Glutamatergic neuron (in vitro differentiated cells): ENCODE results near the gene UST. TPM values are rescaled to one million over a fixed set of nuclear protein-coding genes. Genes with fewer than 3 reads are reported as not detected.

Experiments used
- DNase-seq: peaks from one replicate; pipeline ENCODE4 v3.0.0; 2022
- H3K27ac Mint-ChIP-seq: one replicate; pipeline ENCODE4 v1.8.0; 2020; ENCODE audit warnings: mild to moderate bottlenecking, mixed read lengths, inconsistent platforms; ENCODE audit not compliant: unreplicated experiment
- H3K27me3 Mint-ChIP-seq: one replicate; pipeline ENCODE4 v1.8.0; 2020; ENCODE audit warnings: mild to moderate bottlenecking, moderate library complexity, mixed read lengths, inconsistent platforms; ENCODE audit not compliant: unreplicated experiment
- H3K36me3 Mint-ChIP-seq: one replicate; pipeline ENCODE4 v1.8.0; 2020; ENCODE audit warnings: mild to moderate bottlenecking, mixed read lengths, inconsistent platforms; ENCODE audit not compliant: unreplicated experiment
- H3K4me1 Mint-ChIP-seq: one replicate; pipeline ENCODE4 v1.8.0; 2020; ENCODE audit warnings: mild to moderate bottlenecking, low read depth, mixed read lengths, inconsistent platforms; ENCODE audit not compliant: unreplicated experiment
- H3K4me3 Mint-ChIP-seq: one replicate; pipeline ENCODE4 v1.8.0; 2020; ENCODE audit warnings: mild to moderate bottlenecking, mixed read lengths, inconsistent platforms; ENCODE audit not compliant: unreplicated experiment
- H3K9me3 Mint-ChIP-seq: one replicate; pipeline ENCODE4 v1.8.0; 2020; ENCODE audit warnings: mild to moderate bottlenecking, moderate library complexity, mixed read lengths, inconsistent platforms; ENCODE audit not compliant: unreplicated experiment
- CTCF ChIP-seq: fragments of 200-600 bp; sonication (generic); IDR thresholded peaks from one replicate; pipeline ENCODE4 v1.5.0; 2021; ENCODE audit not compliant: partially characterized antibody, unreplicated experiment
- total RNA-seq: library from RNA; stranded (reverse); fragmentation: NEBNext Ultra II Directional; extraction: Animal tissue kit (Norgen Biotek cat#: 25700); gene quantifications from one replicate; pipeline ENCODE4 v1.2.1, GENCODE V29; 2021; ENCODE audit not compliant: unreplicated experiment

The UST gene
- total RNA-seq, 1 donor from 2014 or later, result 11.2 TPM

GRCh38 chr6:148700741-148701311 is 46.0 kb upstream of the UST start:
- peaks cover 6% of the 10 kb centered on the region for H3K27me3 Mint-ChIP-seq
- TF ChIP-seq CTCF, result no peak
- H3K9me3 Mint-ChIP-seq, result no peaks in the 10 kb centered on the region
- DNase-seq, result no peak
- no peaks in the 10 kb centered on the region for H3K4me1 Mint-ChIP-seq
- H3K4me3 Mint-ChIP-seq, result no peak overlapping the region
- no peak overlapping the region for H3K27ac Mint-ChIP-seq
- H3K36me3 Mint-ChIP-seq, result no peaks in the 10 kb centered on the region

- H3K4me1 Mint-ChIP-seq, result no peaks in the 10 kb centered on the region
- no peak overlapping the region for H3K4me3 Mint-ChIP-seq
- H3K27me3 Mint-ChIP-seq, result peaks cover 6% of the 10 kb centered on the region
- DNase-seq, result no peak
- H3K27ac Mint-ChIP-seq, result no peak overlapping the region
- no peak for TF ChIP-seq CTCF
- no peaks in the 10 kb centered on the region for H3K36me3 Mint-ChIP-seq
- H3K9me3 Mint-ChIP-seq, result no peaks in the 10 kb centered on the region
Observed at GRCh38 chr6:148701375-148701774, 45.5 kb upstream of the UST start.

- Mint-ChIP-seq H3K27ac (no peak overlapping the region), H3K36me3 (no peaks in the 10 kb centered on the region), H3K4me1 (no peaks in the 10 kb centered on the region), H3K4me3 (no peak overlapping the region), H3K9me3 (no peaks in the 10 kb centered on the region), H3K27me3 (peaks cover 2% of the 10 kb centered on the region)
- no peak for DNase-seq
- TF ChIP-seq CTCF, result no peak
Observed at GRCh38 chr6:148703900-148704299, 42.9 kb upstream of the UST start.

DNA sequence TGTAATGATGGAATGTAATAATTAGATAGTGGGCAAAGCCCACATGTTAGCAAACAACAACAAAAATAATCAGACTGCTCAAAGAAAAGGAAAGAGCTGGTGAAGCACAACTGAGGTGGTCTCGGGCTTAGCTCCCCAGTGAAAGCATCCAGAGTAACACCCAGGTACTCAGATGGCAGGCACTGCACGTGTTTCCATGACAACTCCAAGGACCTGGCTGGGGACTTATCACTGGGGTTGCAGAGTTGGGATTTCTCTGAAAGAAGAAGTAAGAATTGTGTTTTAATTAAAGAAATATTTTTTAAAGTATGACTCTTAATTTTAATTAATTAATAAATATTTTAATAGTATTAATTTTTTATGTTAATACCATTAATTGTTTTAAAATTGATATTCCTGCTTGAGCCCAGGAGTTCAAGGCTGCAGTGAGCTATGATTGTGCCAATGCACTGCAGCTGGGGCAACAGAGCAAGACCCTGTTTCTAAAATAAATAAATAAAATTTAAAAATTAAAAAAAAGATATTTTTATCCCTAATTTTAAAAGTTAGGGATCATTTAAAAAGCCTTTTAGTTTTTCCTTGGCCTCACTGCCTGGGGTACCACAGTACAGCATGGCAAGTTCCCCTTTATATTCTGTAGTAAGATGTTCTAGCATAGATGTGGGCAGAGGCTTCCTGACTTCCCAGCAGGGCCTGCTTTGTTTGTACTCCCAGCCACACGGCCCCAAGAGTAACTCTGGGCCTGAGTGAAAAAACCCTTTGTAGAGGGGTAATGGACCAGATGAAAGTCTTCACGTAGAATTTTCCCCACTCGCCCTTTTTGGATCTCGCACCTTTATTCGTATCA is 42.2 kb upstream of the UST start:
- no peak overlapping the region for H3K27ac Mint-ChIP-seq

More for the DNA sequence above, 42.2 kb upstream of the UST start:
- Mint-ChIP-seq H3K4me3 (no peak overlapping the region), H3K9me3 (no peaks in the 10 kb centered on the region), H3K4me1 (no peaks in the 10 kb centered on the region), H3K27me3 (no peaks in the 10 kb centered on the region), H3K36me3 (no peaks in the 10 kb centered on the region)
- TF ChIP-seq CTCF, result no peak
- no peak for DNase-seq
